PC-3 (cell line): Measurements from ENCODE around the gene COG8.

ENCODE experiments used
- EZH2 ChIP-seq: fragments of 300-600 bp; sonication (generic); IDR thresholded peaks from one replicate; pipeline ENCODE4 v1.6.1; 2017; ENCODE audit warnings: antibody characterized with exemption, mild to moderate bottlenecking, low read length; ENCODE audit not compliant: unreplicated experiment
- EZH2phosphoT487 ChIP-seq: fragments of 300-600 bp; sonication (generic); IDR thresholded peaks from 2 replicates; pipeline ENCODE4 v1.6.1; 2018; ENCODE audit warnings: mild to moderate bottlenecking, antibody characterized with exemption, low read length, borderline replicate concordance
- TF ChIP-seq, protein P1 (sequence below): fragments of 300-600 bp; sonication (generic); conservative IDR thresholded peaks from 2 replicates; pipeline ENCODE4 v1.5.1; 2017; ENCODE audit warnings: antibody characterized with exemption, low read depth, mild to moderate bottlenecking, low read length

DNA sequence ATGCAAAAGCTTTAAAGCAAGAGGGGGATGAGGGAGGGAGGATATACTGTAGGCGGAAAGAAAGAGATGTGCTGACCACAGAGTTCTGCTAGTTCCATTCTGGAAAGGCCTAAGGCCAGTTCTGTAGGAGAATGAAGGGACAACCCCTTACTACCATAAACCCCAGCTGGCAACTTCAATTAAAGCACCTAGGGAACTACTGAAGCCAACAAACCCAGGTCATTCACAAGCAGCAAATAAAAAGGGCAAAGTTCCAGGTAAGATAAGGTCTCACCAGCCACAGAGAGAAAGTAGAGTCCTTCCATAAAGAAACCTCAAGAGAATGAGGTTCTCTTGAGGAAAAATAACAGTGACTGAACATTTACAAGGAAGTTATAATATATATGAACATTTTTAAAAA is 33.7 kb upstream of the COG8 start:
- TF ChIP-seq, protein P1, sequence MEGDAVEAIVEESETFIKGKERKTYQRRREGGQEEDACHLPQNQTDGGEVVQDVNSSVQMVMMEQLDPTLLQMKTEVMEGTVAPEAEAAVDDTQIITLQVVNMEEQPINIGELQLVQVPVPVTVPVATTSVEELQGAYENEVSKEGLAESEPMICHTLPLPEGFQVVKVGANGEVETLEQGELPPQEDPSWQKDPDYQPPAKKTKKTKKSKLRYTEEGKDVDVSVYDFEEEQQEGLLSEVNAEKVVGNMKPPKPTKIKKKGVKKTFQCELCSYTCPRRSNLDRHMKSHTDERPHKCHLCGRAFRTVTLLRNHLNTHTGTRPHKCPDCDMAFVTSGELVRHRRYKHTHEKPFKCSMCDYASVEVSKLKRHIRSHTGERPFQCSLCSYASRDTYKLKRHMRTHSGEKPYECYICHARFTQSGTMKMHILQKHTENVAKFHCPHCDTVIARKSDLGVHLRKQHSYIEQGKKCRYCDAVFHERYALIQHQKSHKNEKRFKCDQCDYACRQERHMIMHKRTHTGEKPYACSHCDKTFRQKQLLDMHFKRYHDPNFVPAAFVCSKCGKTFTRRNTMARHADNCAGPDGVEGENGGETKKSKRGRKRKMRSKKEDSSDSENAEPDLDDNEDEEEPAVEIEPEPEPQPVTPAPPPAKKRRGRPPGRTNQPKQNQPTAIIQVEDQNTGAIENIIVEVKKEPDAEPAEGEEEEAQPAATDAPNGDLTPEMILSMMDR, result no peak
- TF ChIP-seq EZH2phosphoT487 (no peak), EZH2 (no peak)
